Neural progenitor cell (in vitro differentiated cells): Measurements from ENCODE around the gene MTHFD2L.

Experiments
- CTCF ChIP-seq: fragments of 200-600 bp; sonication (generic); IDR thresholded peaks from 2 replicates; pipeline ENCODE4 v1.5.1; 2017; ENCODE audit warnings: antibody characterized with exemption, mild to moderate bottlenecking
- EZH2phosphoT487 ChIP-seq: fragments of 200-600 bp; sonication (generic); IDR thresholded peaks from 2 replicates; pipeline ENCODE4 v1.6.1; 2017; ENCODE audit warnings: antibody characterized with exemption

GRCh38 chr4:74268643-74269042 is 110.7 kb downstream of the MTHFD2L start:
- no peak for TF ChIP-seq CTCF
- no peak for TF ChIP-seq EZH2phosphoT487
